AG04449 (cell line): ENCODE measurements around the gene B3GNT7.

Source experiments
- CTCF ChIA-PET: fragments of 350-600 bp; formaldehyde crosslinking; extraction: SDS; loops from one replicate; lab custom pipeline; 2021; ENCODE audit warnings: antibody characterized with exemption; lab: Yijun Ruan, JAX
- POLR2A ChIA-PET: fragments of 400-600, 350-600 bp; formaldehyde crosslinking; extraction: SDS; loops from one replicate; lab custom pipeline; 2020; ENCODE audit warnings: antibody characterized with exemption, inconsistent platforms; lab: Yijun Ruan, JAX
- DNase-seq: peaks from one replicate; pipeline ENCODE4 v3.0.0-alpha.2; 2010; ENCODE audit warnings: low read depth, low spot score
- H3K4me3 ChIP-seq: 2 replicates; pipeline ENCODE4 v1.5.1; 2011; ENCODE audit warnings: low read depth, mild to moderate bottlenecking, control low read depth, low read length
- TF ChIP-seq, protein P1 (sequence below): IDR thresholded peaks from one replicate; pipeline ENCODE4 v1.5.1; 2011; ENCODE audit warnings: mild to moderate bottlenecking, moderate library complexity, low read length, control low read depth, inconsistent platforms; ENCODE audit not compliant: insufficient read depth; ENCODE audit errors: missing control alignments

Gene B3GNT7

DNA sequence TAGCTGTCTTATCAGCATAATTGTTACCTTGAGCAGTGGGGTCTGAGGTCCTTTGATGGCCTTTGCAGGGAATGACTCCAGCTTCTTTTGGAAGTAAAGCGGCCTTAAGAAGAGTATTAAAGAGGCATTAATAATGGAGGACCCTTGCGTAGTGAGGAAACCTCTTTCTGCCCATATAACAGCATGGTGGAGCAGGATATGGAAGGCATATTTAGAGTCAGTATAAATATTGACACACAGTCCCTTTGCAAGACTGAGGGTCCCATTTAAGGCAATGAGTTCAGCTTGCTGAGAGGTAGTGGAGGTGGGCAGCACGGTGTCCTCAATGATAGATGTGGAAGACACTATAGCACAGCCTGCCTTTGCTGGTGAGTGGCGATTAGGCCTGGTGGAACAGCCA, 36.1 kb downstream of the B3GNT7 start:
- POLR2A ChIA-PET = no interaction called here
- CTCF ChIA-PET = interaction anchor here (0.8 to 6.3 kb wide), 3 partner anchors 9 to 18 kb away, joined by 3 to 29 read pairs (median 3); no protein-coding TSS in a partner anchor
- H3K4me3 ChIP-seq = no peak overlapping the region
- TF ChIP-seq, protein P1, sequence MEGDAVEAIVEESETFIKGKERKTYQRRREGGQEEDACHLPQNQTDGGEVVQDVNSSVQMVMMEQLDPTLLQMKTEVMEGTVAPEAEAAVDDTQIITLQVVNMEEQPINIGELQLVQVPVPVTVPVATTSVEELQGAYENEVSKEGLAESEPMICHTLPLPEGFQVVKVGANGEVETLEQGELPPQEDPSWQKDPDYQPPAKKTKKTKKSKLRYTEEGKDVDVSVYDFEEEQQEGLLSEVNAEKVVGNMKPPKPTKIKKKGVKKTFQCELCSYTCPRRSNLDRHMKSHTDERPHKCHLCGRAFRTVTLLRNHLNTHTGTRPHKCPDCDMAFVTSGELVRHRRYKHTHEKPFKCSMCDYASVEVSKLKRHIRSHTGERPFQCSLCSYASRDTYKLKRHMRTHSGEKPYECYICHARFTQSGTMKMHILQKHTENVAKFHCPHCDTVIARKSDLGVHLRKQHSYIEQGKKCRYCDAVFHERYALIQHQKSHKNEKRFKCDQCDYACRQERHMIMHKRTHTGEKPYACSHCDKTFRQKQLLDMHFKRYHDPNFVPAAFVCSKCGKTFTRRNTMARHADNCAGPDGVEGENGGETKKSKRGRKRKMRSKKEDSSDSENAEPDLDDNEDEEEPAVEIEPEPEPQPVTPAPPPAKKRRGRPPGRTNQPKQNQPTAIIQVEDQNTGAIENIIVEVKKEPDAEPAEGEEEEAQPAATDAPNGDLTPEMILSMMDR = no peak
- DNase-seq = no peak

DNA sequence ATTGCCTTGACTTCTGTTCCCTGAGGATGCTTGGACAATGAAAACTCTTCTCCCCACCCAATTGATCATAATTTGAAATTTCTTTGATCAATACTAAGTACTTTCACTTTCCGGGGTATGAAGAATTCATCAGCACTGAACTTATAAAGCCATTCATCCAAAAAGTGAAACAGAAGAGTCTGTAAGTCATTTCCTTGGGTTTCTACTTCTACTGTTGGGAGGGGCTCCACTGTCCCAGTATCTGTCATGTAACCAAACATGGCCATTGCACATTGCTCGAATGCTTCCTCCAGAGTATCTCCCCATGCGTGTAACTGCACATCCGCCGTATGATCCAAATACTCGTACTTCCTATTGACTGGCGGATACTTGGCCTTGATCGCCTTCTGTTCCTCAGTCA, 38.5 kb downstream of the B3GNT7 start:
- no peak overlapping the region for H3K4me3 ChIP-seq
- TF ChIP-seq, protein P1 = no peak
- ChIA-PET CTCF (no interaction called here), POLR2A (no interaction called here)
- no peak for DNase-seq

DNA sequence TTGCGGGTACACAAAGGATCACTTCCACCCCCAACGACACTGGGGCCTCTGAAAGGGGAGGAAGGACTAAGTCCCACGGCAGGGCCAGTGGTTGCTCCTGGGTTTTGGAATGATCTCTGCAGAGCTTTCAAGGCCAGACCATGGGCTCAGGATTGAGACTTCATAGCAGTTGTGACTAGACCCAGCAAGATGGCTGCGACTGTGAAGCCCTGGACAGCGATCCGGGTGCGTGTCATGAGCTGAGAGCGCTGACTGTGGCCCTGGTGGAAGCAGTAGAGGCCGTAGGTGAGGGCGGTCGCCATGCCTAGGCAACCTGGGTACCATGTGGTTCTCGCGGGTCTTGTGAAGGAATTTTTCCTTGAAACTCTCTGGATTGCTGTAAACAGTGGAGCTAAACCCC, 41.4 kb downstream of the B3GNT7 start:
- CTCF ChIA-PET = interaction anchor here (1.0 to 1.4 kb wide), 2 partner anchors 15 to 31 kb away, joined by 3 to 4 read pairs; no protein-coding TSS in a partner anchor
- TF ChIP-seq, protein P1 = no peak
- POLR2A ChIA-PET = no interaction called here
- DNase-seq = no peak
- no peak overlapping the region for H3K4me3 ChIP-seq

DNA sequence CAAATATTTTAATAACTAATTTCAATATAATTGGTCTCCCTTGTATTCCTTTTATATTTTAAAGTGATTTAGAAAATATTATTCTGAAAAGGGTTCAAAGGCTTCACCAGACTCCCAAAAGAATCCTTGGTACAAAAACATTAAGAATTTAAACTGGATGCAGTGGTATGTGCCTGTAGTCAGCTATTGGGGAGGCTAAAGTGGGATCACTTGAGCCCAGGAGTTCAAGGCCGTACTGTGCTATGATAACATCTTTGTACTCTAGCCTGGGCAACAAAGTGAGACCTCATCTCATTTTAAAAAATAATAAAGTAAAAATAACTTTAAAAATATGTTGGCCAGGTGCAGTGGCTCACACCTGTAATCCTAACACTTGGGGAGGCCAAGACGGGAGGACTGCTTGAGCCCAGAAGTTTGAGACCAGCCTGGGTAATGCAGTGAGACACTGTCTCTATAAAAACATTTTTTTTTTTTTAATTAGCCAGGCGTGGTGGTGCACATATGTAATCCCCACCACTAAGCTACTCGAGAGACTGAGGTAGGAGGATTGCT, 54.1 kb downstream of the B3GNT7 start:
- POLR2A ChIA-PET = no interaction called here
- DNase-seq = no peak
- H3K4me3 ChIP-seq = no peak overlapping the region
- TF ChIP-seq, protein P1 = no peak
- CTCF ChIA-PET = interaction anchor here (1.2 to 7.5 kb wide), 4 partner anchors 15 to 346 kb away, joined by 3 to 89 read pairs (median 22); partner anchors contain the start of gene NCL

DNA sequence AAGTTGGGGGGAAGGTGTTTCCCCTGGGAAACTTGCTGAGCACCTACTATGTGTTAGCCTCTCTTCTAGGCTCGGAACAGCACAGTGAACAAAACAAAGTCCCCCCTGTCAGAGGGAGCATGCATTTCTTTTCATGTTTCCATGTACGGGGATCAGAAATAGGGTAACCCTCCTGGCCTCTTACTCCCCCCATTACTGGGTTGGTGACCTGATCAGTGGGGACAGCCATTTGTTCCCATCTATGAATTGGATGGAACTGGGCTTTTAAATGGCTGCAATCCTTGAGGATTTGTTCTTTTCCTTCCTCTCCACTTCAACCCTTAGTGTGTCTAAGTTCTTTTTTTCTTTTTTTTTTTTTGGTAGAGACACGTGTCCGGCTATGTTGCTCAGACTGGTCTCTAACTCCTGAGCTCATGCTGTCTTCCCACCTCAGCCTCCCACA, 55.1 kb downstream of the B3GNT7 start:
- no peak overlapping the region for H3K4me3 ChIP-seq
- ChIA-PET POLR2A (interaction anchor here (0.6 kb wide), 1 partner anchor 309 kb away, joined by 4 read pairs; no protein-coding TSS in a partner anchor), CTCF (interaction anchor here (1.2 to 8.6 kb wide), 8 partner anchors 14 to 626 kb away, joined by 3 to 124 read pairs (median 13); partner anchors contain the start of gene NCL)
- no peak for DNase-seq
- TF ChIP-seq, protein P1 = no peak
